Effector memory CD8-positive, alpha-beta T cell (primary cell): ENCODE data around the gene ATF4.

ENCODE experiments used
- ATAC-seq: fragments of 150-1000 bp; cut with Tn5 transposase; replicated peaks from 2 replicates; pipeline ENCODE4 v1.10.0; 2021; ENCODE audit warnings: mild to moderate bottlenecking, moderate library complexity
- DNase-seq, 3 experiments: peaks; one replicate each; pipeline ENCODE4 v3.0.0; 2021
- H3K27ac Mint-ChIP-seq, 2 donors: one replicate each; pipeline ENCODE4 v1.8.0; 2022; ENCODE audit warnings: mild to moderate bottlenecking in 2 of 2, mixed read lengths in 2 of 2, moderate library complexity in 2 of 2
- H3K27me3 Mint-ChIP-seq, 2 donors: one replicate each; pipeline ENCODE4 v1.8.0; 2022; ENCODE audit warnings: mixed read lengths in 2 of 2
- H3K36me3 Mint-ChIP-seq: one replicate; pipeline ENCODE4 v1.8.0; 2022; ENCODE audit warnings: mild to moderate bottlenecking, moderate library complexity, mixed read lengths; ENCODE audit not compliant: insufficient read depth
- H3K4me1 Mint-ChIP-seq, 2 donors: one replicate each; pipeline ENCODE4 v1.8.0; 2022; ENCODE audit warnings: low read depth in 2 of 2, mixed read lengths in 2 of 2
- H3K4me3 Mint-ChIP-seq, 2 donors: one replicate each; pipeline ENCODE4 v1.8.0; 2022; ENCODE audit warnings: mild to moderate bottlenecking in 2 of 2, mixed read lengths in 2 of 2, moderate library complexity in 2 of 2
- H3K9me3 Mint-ChIP-seq, 2 donors: one replicate each; pipeline ENCODE4 v1.8.0; 2022; ENCODE audit warnings: mixed read lengths in 2 of 2

Gene ATF4

DNA sequence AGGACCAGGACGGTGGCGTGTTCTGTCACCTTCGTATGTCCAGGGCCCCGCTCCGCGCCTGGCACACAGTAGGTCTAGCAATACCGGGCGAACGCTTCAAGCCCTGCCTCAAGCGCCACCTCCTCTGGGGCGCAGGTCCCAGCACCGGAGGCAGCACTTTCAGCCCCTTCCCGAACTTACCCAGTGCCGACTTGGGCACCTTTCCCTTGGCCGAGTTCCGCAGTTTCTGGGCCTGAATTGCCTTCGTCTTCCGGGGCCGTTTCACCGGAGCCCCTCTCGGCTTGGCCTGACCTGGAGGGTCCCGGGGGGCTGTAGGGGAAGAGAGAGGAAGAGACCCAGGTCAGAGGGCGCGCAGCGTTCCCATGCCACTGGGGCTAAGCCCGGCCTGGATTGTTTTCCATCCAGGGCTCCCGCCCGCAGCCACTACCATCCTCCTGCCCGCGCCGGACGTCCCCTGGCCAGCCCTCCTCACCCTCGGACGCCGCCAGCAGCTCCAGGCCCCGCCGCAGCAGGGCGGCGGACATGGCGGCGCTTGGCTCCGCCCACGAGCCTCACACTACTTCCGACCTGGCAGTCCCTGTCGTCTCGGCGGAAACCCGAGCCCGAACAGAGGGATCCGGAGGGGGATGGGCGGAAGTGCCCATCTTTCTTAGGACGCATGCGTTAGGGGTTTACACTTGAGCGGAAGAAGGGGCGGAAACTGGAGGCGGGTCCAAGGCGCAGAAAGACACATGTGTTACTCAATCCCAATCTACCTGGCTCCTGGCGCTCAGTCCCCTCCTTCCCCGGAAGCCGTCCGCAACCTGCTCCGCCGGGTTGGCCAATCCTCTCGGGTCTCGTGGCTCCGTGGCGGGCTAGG, 12.1 kb downstream of the ATF4 start, which contains the start of gene RPS19BP1:
Gene RPS19BP1, minus strand, starts transcription at position 534 of the 859 bp plus-strand sequence. Its CDS starts 10 bp downstream, at position 524.
- H3K4me3 Mint-ChIP-seq: peak within 1 kb of the TSS; percentile 96 to 98
- H3K36me3 Mint-ChIP-seq: peaks cover 39% of the 10 kb centered on the region
- peak within 1 kb of the TSS; percentile 90 to 97 for H3K27ac Mint-ChIP-seq
- peaks cover 45 to 46% of the 10 kb centered on the region in 2 donors for H3K4me1 Mint-ChIP-seq
- DNase-seq: peak; percentile 98 to 99 (median 99)
- H3K9me3 Mint-ChIP-seq: no peaks in the 10 kb centered on the region
- ATAC-seq: peak; percentile 84
- no peaks in the 10 kb centered on the region for H3K27me3 Mint-ChIP-seq

GRCh38 chr22:39534092-39534506, 13.7 kb downstream of the ATF4 start:
- Mint-ChIP-seq H3K27me3 (no peaks in the 10 kb centered on the region), H3K36me3 (peaks cover 28% of the 10 kb centered on the region), H3K9me3 (no peaks in the 10 kb centered on the region), H3K4me1 (peaks cover 33% of the 10 kb centered on the region in 2 donors), H3K27ac (peak overlapping the region in 1 of 2 donors; percentile 52), H3K4me3 (peak overlapping the region in 1 of 2 donors; percentile 15)
- ATAC-seq (no peak), DNase-seq (no peak)

DNA sequence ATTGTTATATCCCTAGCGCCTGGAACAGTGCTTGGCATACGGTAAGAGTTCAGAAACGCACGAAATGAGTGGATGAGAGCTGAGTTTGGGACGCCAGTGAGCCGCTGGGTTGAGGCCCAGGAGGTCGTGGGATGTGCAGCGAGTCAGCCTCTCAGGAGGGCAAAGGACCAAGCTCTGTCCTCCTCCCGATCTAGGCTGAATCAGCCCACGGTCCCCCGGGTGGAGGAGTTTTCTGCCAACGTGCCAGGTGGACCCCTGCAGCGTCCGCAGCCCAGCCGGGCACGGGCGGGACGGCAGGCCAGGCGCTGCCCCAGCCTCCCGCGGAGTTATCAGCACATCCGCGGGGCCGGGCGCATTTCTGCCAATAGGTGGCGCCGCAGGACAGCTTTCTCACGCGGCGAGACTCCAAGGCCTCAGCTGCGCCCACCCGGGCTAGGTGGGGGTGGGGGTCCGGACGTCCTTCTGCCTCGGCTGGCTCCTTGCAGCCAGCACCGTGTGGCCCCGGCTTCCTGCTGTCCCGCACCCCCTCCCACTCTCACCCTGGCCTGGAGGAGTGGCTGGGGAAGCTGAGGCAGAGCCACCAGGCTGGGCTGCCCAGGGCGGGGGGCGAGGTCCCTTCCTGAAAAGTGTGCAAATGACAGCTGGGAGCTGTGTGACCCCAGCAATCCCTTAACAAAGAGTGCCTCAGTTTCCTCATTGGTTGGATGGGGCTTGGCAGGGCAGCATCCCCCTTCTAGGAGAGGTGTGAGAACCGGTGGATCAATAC, 14.4 kb downstream of the ATF4 start:
- Mint-ChIP-seq H3K27me3 (no peaks in the 10 kb centered on the region), H3K4me1 (peaks cover 26 to 29% of the 10 kb centered on the region in 2 donors), H3K9me3 (no peaks in the 10 kb centered on the region), H3K36me3 (peaks cover 22% of the 10 kb centered on the region), H3K4me3 (peak overlapping the region in 1 of 2 donors; percentile 15), H3K27ac (no peak overlapping the region)
- ATAC-seq (peak; percentile 12), DNase-seq (peak; percentile 82 to 83 (median 83))

DNA sequence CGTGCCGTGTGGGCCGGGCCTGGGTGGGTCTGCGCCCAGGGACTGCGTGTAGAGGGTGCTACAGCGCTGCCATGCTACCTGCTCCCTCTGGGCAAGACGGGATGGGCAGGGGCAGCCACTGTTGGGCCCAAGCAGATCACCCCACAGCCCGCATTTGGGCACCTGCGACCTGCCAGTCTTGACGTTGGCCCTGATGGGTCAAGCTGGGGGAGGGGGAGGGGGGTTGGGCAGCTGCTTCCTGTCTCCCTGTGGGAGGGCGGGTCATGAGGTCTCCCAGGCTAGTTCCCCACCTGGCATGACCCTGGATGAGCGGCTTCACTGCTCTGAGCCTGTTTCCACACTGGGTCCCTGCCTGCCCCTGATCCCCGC, 15.0 kb downstream of the ATF4 start:
- DNase-seq (no peak), ATAC-seq (no peak)
- no peak overlapping the region for H3K4me3 Mint-ChIP-seq
- H3K9me3 Mint-ChIP-seq: no peaks in the 10 kb centered on the region
- H3K27ac Mint-ChIP-seq: no peak overlapping the region
- H3K36me3 Mint-ChIP-seq: peaks cover 19% of the 10 kb centered on the region
- H3K27me3 Mint-ChIP-seq: peaks cover 0 to 5% of the 10 kb centered on the region in 2 donors
- peaks cover 23 to 24% of the 10 kb centered on the region in 2 donors for H3K4me1 Mint-ChIP-seq

DNA sequence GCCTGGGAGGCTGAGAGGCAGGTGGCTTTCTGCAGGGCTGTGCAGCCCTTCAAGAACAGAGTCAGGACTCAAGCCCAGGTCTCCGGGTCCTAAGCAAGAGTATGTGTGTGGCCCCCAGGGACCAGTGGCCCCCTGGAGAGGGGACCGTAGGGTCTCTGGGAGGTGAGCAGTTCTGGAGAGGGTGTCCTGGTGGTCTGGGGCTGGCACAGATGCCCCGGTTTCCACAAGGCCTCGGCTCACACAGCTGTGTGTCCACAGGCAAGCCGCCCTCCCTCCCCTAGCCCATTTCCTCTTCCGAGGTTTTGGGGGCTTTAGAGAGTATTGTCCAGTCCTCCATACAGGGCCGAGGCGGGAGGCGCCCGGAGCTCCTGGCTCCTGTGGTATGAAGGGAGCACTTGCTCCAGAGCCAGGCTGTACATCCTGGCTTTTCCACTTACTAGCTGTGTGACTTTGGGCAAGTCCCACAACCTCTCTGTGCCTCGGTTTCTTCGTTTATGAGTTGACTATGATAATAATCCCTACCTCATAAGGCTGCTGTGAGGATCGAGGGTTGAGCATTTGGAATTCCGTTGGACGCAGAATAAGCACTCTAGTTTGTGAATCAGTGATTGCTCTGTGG, 15.6 kb downstream of the ATF4 start:
- Mint-ChIP-seq H3K4me3 (no peak overlapping the region), H3K27me3 (peaks cover 0 to 8% of the 10 kb centered on the region in 2 donors), H3K9me3 (no peaks in the 10 kb centered on the region), H3K36me3 (peaks cover 17% of the 10 kb centered on the region), H3K4me1 (peaks cover 18% of the 10 kb centered on the region in 2 donors), H3K27ac (no peak overlapping the region)
- DNase-seq (no peak), ATAC-seq (no peak)

DNA sequence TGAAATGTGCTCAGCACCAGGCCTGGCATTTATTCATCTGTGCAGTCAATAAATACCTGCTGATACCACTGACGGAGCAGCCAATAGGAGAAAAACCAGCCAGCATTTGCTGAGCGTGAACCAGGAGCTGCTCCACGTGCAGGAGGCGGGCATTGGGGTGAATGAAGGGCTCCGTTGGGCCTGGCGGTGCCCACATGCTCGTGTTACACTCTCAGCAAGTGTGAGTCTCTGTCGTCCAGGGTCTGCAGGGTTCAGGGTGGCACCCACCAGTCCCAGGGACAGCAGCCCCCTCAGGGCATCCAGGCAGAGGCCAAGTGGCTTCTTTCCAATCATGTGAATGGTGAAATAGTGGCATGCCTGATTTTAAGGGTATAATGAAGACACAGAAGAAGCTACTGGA, 16.3 kb downstream of the ATF4 start:
- peaks cover 10 to 11% of the 10 kb centered on the region in 2 donors for H3K4me1 Mint-ChIP-seq
- H3K9me3 Mint-ChIP-seq: no peaks in the 10 kb centered on the region
- DNase-seq (no peak), ATAC-seq (no peak)
- H3K27me3 Mint-ChIP-seq: peaks cover 0 to 8% of the 10 kb centered on the region in 2 donors
- H3K27ac Mint-ChIP-seq: no peak overlapping the region
- H3K36me3 Mint-ChIP-seq: peaks cover 14% of the 10 kb centered on the region
- no peak overlapping the region for H3K4me3 Mint-ChIP-seq

DNA sequence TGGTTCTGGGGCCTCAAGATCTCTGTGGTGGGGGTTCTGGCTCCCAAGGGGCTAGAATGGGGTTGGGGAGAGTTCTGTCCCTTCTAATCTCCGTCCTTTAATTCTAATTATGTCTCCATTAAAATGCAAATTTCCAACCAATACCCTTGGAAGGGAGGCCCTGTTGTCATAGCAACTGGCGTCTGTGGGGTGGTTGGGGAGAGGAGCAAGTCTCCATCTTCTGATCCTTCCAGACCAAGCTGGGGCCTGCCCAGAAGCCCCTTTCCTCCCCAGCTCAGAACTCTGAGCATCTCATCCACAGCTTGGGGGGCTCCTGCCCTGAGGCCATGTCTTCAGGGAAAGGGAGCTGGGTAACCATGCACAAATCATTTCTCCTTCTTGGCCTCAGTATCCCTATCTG, 17.6 kb downstream of the ATF4 start:
- no peak overlapping the region for H3K27ac Mint-ChIP-seq
- no peak for DNase-seq
- H3K27me3 Mint-ChIP-seq: peaks cover 0 to 13% of the 10 kb centered on the region in 2 donors
- H3K36me3 Mint-ChIP-seq: peaks cover 4% of the 10 kb centered on the region
- peaks cover 3 to 5% of the 10 kb centered on the region in 2 donors for H3K4me1 Mint-ChIP-seq
- ATAC-seq: no peak
- no peak overlapping the region for H3K4me3 Mint-ChIP-seq
- no peaks in the 10 kb centered on the region for H3K9me3 Mint-ChIP-seq

DNA sequence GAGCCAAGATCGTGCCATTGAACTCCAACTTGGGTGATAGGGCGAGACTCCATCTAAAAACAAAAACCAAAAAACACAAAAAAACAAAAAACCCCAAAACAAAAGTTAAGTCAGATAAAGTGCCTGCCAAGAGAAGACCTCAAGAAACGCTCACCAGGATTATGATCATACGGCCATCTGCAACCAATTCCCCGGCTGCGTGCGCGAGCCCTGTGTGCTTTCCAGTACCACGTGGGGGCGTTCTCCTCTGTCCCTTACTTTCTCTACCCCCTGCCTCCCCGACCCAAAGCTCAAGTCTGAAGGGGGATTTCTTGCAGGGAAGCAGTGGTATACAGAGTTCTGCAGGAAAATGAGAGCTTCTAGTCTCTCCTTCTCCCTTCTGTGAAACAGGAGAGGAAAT, 22.7 kb downstream of the ATF4 start:
- Mint-ChIP-seq H3K4me3 (no peak overlapping the region), H3K27me3 (peaks cover 7 to 49% of the 10 kb centered on the region in 2 donors), H3K27ac (no peak overlapping the region), H3K36me3 (peaks cover 8% of the 10 kb centered on the region), H3K4me1 (peaks cover 24 to 26% of the 10 kb centered on the region in 2 donors), H3K9me3 (peaks cover 0 to 8% of the 10 kb centered on the region in 2 donors)
- DNase-seq (no peak), ATAC-seq (no peak)

DNA sequence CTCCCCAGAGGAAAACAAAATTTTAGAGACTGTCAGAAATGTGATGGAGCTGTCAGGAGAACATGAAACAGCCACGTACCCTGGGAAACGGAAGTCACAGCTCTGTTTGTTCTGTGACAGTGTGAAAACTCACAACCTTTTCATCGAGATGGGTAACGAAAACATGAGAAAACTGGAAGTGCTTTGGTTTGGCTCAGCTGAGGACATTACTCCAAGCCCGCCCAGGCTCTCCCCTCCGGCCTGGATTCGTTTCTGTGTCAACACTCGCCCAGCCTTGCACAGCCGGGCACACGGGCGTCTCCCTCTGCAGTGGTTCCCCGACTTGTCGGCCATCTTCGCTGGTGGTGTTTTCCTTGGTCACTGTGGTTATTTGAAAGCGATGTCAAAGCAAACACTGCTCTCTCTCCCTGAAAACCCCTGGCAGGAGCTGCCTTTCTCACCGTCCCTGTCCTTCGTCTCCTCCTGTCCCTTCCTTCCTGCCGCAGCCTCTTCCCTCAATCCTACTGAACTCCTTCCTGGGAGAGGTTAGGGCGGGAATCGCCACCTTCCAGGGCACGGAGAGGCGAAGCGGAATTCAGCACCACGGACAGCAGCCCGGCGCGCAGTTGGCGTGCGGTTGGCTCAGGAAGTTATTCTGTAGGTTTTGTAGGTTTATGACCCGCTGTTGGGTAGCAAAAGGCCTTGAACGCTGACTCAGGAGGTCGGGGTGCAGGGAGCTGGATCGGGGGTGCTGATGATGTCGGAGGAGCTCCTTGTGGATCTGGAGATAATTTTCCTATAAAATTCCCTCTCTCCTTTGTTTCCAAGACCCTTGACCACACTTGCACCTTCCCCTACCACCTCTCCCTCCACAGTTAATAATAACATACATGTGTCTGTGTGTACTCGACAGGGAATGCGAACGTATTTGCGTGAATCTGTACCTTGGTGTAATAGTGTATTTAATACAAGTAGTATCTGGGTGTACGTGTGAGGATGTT, 25.3 kb downstream of the ATF4 start:
- Mint-ChIP-seq H3K36me3 (peaks cover 8% of the 10 kb centered on the region), H3K27me3 (peaks cover 11 to 58% of the 10 kb centered on the region in 2 donors), H3K4me1 (peaks cover 24 to 26% of the 10 kb centered on the region in 2 donors), H3K27ac (peak overlapping the region; percentile 38 to 87), H3K9me3 (peaks cover 0 to 8% of the 10 kb centered on the region in 2 donors), H3K4me3 (peak overlapping the region; percentile 75 to 76)
- ATAC-seq (peak; percentile 83), DNase-seq (peak; percentile 65 to 79 (median 70))

- H3K9me3 Mint-ChIP-seq: peaks cover 0 to 8% of the 10 kb centered on the region in 2 donors
- ATAC-seq (no peak), DNase-seq (no peak)
- peaks cover 20 to 71% of the 10 kb centered on the region in 2 donors for H3K27me3 Mint-ChIP-seq
- peaks cover 8% of the 10 kb centered on the region for H3K36me3 Mint-ChIP-seq
- H3K4me1 Mint-ChIP-seq: peaks cover 24 to 26% of the 10 kb centered on the region in 2 donors
- no peak overlapping the region for H3K27ac Mint-ChIP-seq
- H3K4me3 Mint-ChIP-seq: peak overlapping the region; percentile 75 to 76
These were observed 26.7 kb downstream of the ATF4 start for GRCh38 chr22:39546889-39547586.

- Mint-ChIP-seq H3K4me3 (no peak overlapping the region), H3K27ac (no peak overlapping the region), H3K27me3 (peaks cover 25 to 76% of the 10 kb centered on the region in 2 donors), H3K9me3 (peaks cover 0 to 8% of the 10 kb centered on the region in 2 donors), H3K36me3 (peaks cover 8% of the 10 kb centered on the region), H3K4me1 (peaks cover 24 to 26% of the 10 kb centered on the region in 2 donors)
- DNase-seq: no peak
- ATAC-seq: no peak
These were observed 27.2 kb downstream of the ATF4 start for GRCh38 chr22:39547587-39547947.

DNA sequence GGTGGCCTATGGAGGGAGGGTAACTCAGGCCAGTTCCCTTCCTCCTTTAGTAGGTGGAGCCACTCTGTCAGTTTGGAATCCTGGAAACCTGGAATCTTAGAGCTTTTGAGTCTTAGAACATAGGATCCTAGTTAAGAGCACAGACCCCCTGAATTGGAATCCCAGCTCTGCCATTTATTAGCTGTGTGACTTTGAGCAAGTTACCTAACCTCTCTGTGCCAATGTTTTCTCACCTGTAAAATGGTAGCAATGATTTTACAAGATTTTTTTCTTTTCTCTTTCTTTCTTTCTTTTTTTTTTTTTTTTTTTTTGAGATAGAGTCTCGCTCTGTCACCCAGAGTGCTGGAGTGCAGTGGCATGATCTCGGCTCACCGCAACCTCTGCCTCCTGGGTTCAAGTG, 33.1 kb downstream of the ATF4 start:
- Mint-ChIP-seq H3K4me1 (peaks cover 3 to 9% of the 10 kb centered on the region in 2 donors), H3K27me3 (peaks cover 42 to 69% of the 10 kb centered on the region in 2 donors)

More for the DNA sequence above, 33.1 kb downstream of the ATF4 start:
- Mint-ChIP-seq H3K9me3 (no peaks in the 10 kb centered on the region), H3K36me3 (peaks cover 4% of the 10 kb centered on the region), H3K4me3 (no peak overlapping the region), H3K27ac (no peak overlapping the region)
- DNase-seq: no peak
- ATAC-seq: no peak
